ENCODE data around the gene DCBLD1. TPM values are rescaled to one million over a fixed set of nuclear protein-coding genes. Genes with fewer than 3 reads are reported as not detected.

The DCBLD1 gene
- total and polyA plus RNA-seq, 9 of the 15 experiments (the other 6 are each of a cell fraction or from before 2014, with no cell fraction given): 0.80 to 8.5 (median 6.8) TPM

- no peak for FAIRE-seq
- no peak for TF ChIP-seq ARHGAP35 (IDR thresholded peaks at IDR 0.05; ENCODE audit: partially characterized antibody)
- BruUV-seq (replicated peaks): no TSS peak
- Histone ChIP-seq H4K20me1 (replicated peaks; ENCODE audit: control insufficient read depth, insufficient read depth, low read length) (no peaks in the 10 kb centered on the region), H3K4me1 (replicated peaks in 1 of 2; ENCODE audit: control insufficient read depth in 2 of 2, insufficient read depth in 2 of 2, low read length in 2 of 2) (peaks cover 0 to 10% of the 10 kb centered on the region in 2 experiments; a peak in 2 of 5 replicates), H3K79me2 (ENCODE audit: control insufficient read depth, insufficient read depth, low read length) (no peaks in the 10 kb centered on the region), H3K27ac (ENCODE audit: extremely low read depth, low read depth, low read length) (no peak overlapping the region), H2AFZ (ENCODE audit: low read depth, low read length) (0 out of 2 replicates have a peak overlapping the region, but pooled peaks have one; percentile 38), H3K4me3 (no peak overlapping the region), H3K9ac (ENCODE audit: insufficient read depth in 1 of 2, low read depth in 2 of 2, low read length in 2 of 2) (no peak overlapping the region), H3K36me3 (ENCODE audit: control insufficient read depth, insufficient read depth, low read length) (no peaks in the 10 kb centered on the region), H3K9me1 (ENCODE audit: control insufficient read depth, insufficient read depth, low read length) (no peaks in the 10 kb centered on the region), H3K9me3 (replicated peaks; ENCODE audit: control insufficient read depth, insufficient read depth, low read depth, low read length) (no peaks in the 10 kb centered on the region), H3K27me3 (ENCODE audit: control insufficient read depth in 2 of 2, insufficient read depth in 2 of 2, low read length in 2 of 2) (no peaks in the 10 kb centered on the region), H3K4me2 (ENCODE audit: insufficient read depth, low read length) (no peak overlapping the region)
- DNase-seq (ENCODE audit: extremely low read depth in 1 of 4, low spot score in 3 of 4): no peak
- intact Hi-C loops (cut with micrococcal nuclease): no loop called here
- ChIA-PET CTCF (ENCODE audit: low intra/inter-chr PET ratio) (no interaction called here), POLR2A (interaction anchor here (0.5 to 1.4 kb wide), 5 partner anchors 9 to 1358 kb away, joined by 3 read pairs; no protein-coding TSS in a partner anchor)
- 68% methylated on average over 6 of the region's 6 CpGs for WGBS (ENCODE audit: insufficient coverage, low coverage, missing lambda C conversion rate)
- in situ Hi-C loops (cut with MboI): no loop called here
- no peak for ATAC-seq
These were observed 48.9 kb downstream of the DCBLD1 start for GRCh38 chr6:117531346-117531745.

- DNase-seq (ENCODE audit: extremely low read depth in 1 of 4, low spot score in 3 of 4): peak in 1 of 4 experiments; percentile 43
- TF ChIP-seq USF1 (CRISPR knock-in tag; IDR thresholded peaks at IDR 0.05): peak; percentile 41; the same call in 1 of the 2 replicates
- TF ChIP-seq L3MBTL2 (IDR thresholded peaks at IDR 0.05): peak; percentile 58
- peak; percentile 61 for TF ChIP-seq USF2 (CRISPR knock-in tag; IDR thresholded peaks at IDR 0.05)
- TF ChIP-seq SOX6 (IDR thresholded peaks at IDR 0.05): 0 out of 2 replicates have a peak, but pooled peaks have one; percentile 20
- TF ChIP-seq IRF2 (CRISPR knock-in tag; IDR thresholded peaks at IDR 0.05): no peak
- peak; percentile 49; the same call in 1 of the 2 replicates for TF ChIP-seq RAD51 (IDR thresholded peaks at IDR 0.05; ENCODE audit: borderline replicate concordance, low read depth)
- no peak for TF ChIP-seq GATA2 (CRISPR knock-in tag; IDR thresholded peaks at IDR 0.05)
- no peak for TF ChIP-seq HDAC1 (IDR thresholded peaks at IDR 0.05)
These were observed 49.6 kb downstream of the DCBLD1 start for GRCh38 chr6:117531809-117532725.

More at GRCh38 chr6:117531809-117532725, 49.6 kb downstream of the DCBLD1 start:
- peak; percentile 72 for ATAC-seq
- Histone ChIP-seq H3K27ac (ENCODE audit: extremely low read depth, low read depth, low read length) (no peak overlapping the region), H3K36me3 (ENCODE audit: control insufficient read depth, insufficient read depth, low read length) (no peaks in the 10 kb centered on the region; the same call in 2 of the 3 replicates), H3K9me1 (ENCODE audit: control insufficient read depth, insufficient read depth, low read length) (no peaks in the 10 kb centered on the region), H3K4me3 (no peak overlapping the region), H3K79me2 (ENCODE audit: control insufficient read depth, insufficient read depth, low read length) (no peaks in the 10 kb centered on the region), H3K9ac (ENCODE audit: insufficient read depth in 1 of 2, low read depth in 2 of 2, low read length in 2 of 2) (no peak overlapping the region), H3K4me2 (ENCODE audit: insufficient read depth, low read length) (no peak overlapping the region), H2AFZ (ENCODE audit: low read depth, low read length) (peak overlapping the region; percentile 38; the same call in 1 of the 2 replicates), H3K9me3 (replicated peaks; ENCODE audit: control insufficient read depth, insufficient read depth, low read depth, low read length) (no peaks in the 10 kb centered on the region), H3K4me1 (replicated peaks in 1 of 2; ENCODE audit: control insufficient read depth in 2 of 2, insufficient read depth in 2 of 2, low read length in 2 of 2) (peaks cover 0 to 15% of the 10 kb centered on the region in 2 experiments; a peak in 2 of 5 replicates), H3K27me3 (ENCODE audit: control insufficient read depth in 2 of 2, insufficient read depth in 2 of 2, low read length in 2 of 2) (no peaks in the 10 kb centered on the region), H4K20me1 (replicated peaks; ENCODE audit: control insufficient read depth, insufficient read depth, low read length) (no peaks in the 10 kb centered on the region)
- FAIRE-seq: no peak
- in situ Hi-C loops (cut with MboI) (no loop called here), intact Hi-C loops (cut with micrococcal nuclease) (no loop called here)
- CTCF ChIA-PET (ENCODE audit: low intra/inter-chr PET ratio): no interaction called here
- no TSS peak for BruUV-seq (replicated peaks)
- POLR2A ChIA-PET: interaction anchor here (0.5 to 1.4 kb wide), 5 partner anchors 10 to 1357 kb away, joined by 3 read pairs; no protein-coding TSS in a partner anchor
- WGBS (ENCODE audit: insufficient coverage, low coverage, missing lambda C conversion rate): 69% methylated on average over 5 of the region's 5 CpGs
